ENCODE measurements around the gene TEX2.

TEX2 gene

GRCh38 chr17:64231567-64232141 lies 31.4 kb downstream of the TEX2 start:
- DNase-seq (ENCODE audit: low read depth, low spot score) = no peak
- in situ Hi-C loops (cut with HindIII; ENCODE audit: low sequenced_read_pairs) = no loop called here
- no peak for TF ChIP-seq CTCF (IDR thresholded peaks at IDR 0.05; ENCODE audit: low read depth, low read length)
- H3K4me3 ChIP-seq (ENCODE audit: low read depth, low read length) = no peak overlapping the region

- in situ Hi-C loops (cut with HindIII; ENCODE audit: low sequenced_read_pairs) = no loop called here
- no peak for TF ChIP-seq CTCF (IDR thresholded peaks at IDR 0.05; ENCODE audit: low read depth, low read length)
- no peak overlapping the region for H3K4me3 ChIP-seq (ENCODE audit: low read depth, low read length)
- DNase-seq (ENCODE audit: low read depth, low spot score) = peak; percentile 93
Observed at GRCh38 chr17:64230791-64231408, 32.2 kb downstream of the TEX2 start.

- H3K4me3 ChIP-seq (ENCODE audit: low read depth, low read length) = no peak overlapping the region
- no peak for DNase-seq (ENCODE audit: low read depth, low spot score)
- in situ Hi-C loops (cut with HindIII; ENCODE audit: low sequenced_read_pairs) = no loop called here
- no peak for TF ChIP-seq CTCF (IDR thresholded peaks at IDR 0.05; ENCODE audit: low read depth, low read length)
Observed at GRCh38 chr17:64229815-64230728, 33.0 kb downstream of the TEX2 start.

GRCh38 chr17:64226132-64226531 lies 36.9 kb downstream of the TEX2 start:
- TF ChIP-seq CTCF (IDR thresholded peaks at IDR 0.05; ENCODE audit: low read depth, low read length) = no peak
- H3K4me3 ChIP-seq (ENCODE audit: low read depth, low read length) = no peak overlapping the region
- in situ Hi-C loops (cut with HindIII; ENCODE audit: low sequenced_read_pairs) = no loop called here
- no peak for DNase-seq (ENCODE audit: low read depth, low spot score)

GRCh38 chr17:64225410-64225809 lies 37.6 kb downstream of the TEX2 start:
- in situ Hi-C loops (cut with HindIII; ENCODE audit: low sequenced_read_pairs) = no loop called here
- no peak for TF ChIP-seq CTCF (IDR thresholded peaks at IDR 0.05; ENCODE audit: low read depth, low read length)
- H3K4me3 ChIP-seq (ENCODE audit: low read depth, low read length) = no peak overlapping the region
- no peak for DNase-seq (ENCODE audit: low read depth, low spot score)

- DNase-seq (ENCODE audit: low read depth, low spot score) = no peak
- no peak overlapping the region for H3K4me3 ChIP-seq (ENCODE audit: low read depth, low read length)
- in situ Hi-C loops (cut with HindIII; ENCODE audit: low sequenced_read_pairs) = no loop called here
- TF ChIP-seq CTCF (IDR thresholded peaks at IDR 0.05; ENCODE audit: low read depth, low read length) = no peak
Observed at GRCh38 chr17:64223931-64224629, 39.0 kb downstream of the TEX2 start.

All from astrocyte of the spinal cord (primary cell).